ENCODE measurements around the gene UBQLN3.

The UBQLN3 gene

GRCh38 chr11:5505363-5506048 is 4.3 kb downstream of the UBQLN3 start:
- DNase-seq (ENCODE audit: low spot score), result no peak

- no peak for DNase-seq (ENCODE audit: low spot score)
These were observed 5.3 kb downstream of the UBQLN3 start for GRCh38 chr11:5504403-5504921.

GRCh38 chr11:5500393-5500801 is 9.4 kb downstream of the UBQLN3 start:
- no peak for DNase-seq (ENCODE audit: low spot score)

- no peak for DNase-seq (ENCODE audit: low spot score)
These were observed 10.1 kb downstream of the UBQLN3 start for GRCh38 chr11:5499671-5500070.

GRCh38 chr11:5489576-5490357 is 20.0 kb downstream of the UBQLN3 start:
- no peak for DNase-seq (ENCODE audit: low spot score)

GRCh38 chr11:5488798-5489399 is 20.9 kb downstream of the UBQLN3 start:
- no peak for DNase-seq (ENCODE audit: low spot score)

- no peak for DNase-seq (ENCODE audit: low spot score)
These were observed 21.4 kb downstream of the UBQLN3 start, which contains the start of gene OR52D1 for GRCh38 chr11:5488385-5488784. OR52D1 (plus strand) TSS chr11:5488685; CDS start chr11:5488707, 22 bp downstream.

- DNase-seq (ENCODE audit: low spot score), result no peak
These were observed 23.3 kb downstream of the UBQLN3 start for GRCh38 chr11:5486421-5486820.

- no peak for DNase-seq (ENCODE audit: low spot score)
These were observed 23.8 kb downstream of the UBQLN3 start for GRCh38 chr11:5486003-5486402.

- DNase-seq (ENCODE audit: low spot score), result peak; percentile 37
These were observed 33.5 kb downstream of the UBQLN3 start for GRCh38 chr11:5476186-5476819.

GRCh38 chr11:5473921-5474320 is 35.8 kb downstream of the UBQLN3 start:
- DNase-seq (ENCODE audit: low spot score), result no peak

GRCh38 chr11:5467527-5467926 is 42.2 kb downstream of the UBQLN3 start:
- no peak for DNase-seq (ENCODE audit: low spot score)

GRCh38 chr11:5460983-5461621 is 48.7 kb downstream of the UBQLN3 start:
- no peak for DNase-seq (ENCODE audit: low spot score)
